D341Med (cell line): Measurements from ENCODE around the gene ITPKB.

Experiments
- DNase-seq: peaks from one replicate; pipeline ENCODE4 v3.0.0; 2012; ENCODE audit warnings: low spot score

The ITPKB gene

GRCh38 chr1:226637147-226637935 is 101.7 kb downstream of the ITPKB start:
- DNase-seq: no peak

DNA sequence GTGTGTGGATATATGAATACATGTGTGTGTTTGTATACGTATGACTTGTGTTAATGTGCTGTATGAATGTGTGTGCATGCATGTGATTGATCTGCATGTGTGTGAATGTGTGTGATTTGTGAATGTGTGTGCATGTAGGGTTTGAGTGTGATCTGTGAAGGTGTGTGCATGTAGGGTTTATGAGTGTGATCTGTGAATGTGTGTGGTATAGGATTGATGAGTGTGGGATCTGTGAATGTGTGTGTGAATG is 102.3 kb downstream of the ITPKB start:
- no peak for DNase-seq

DNA sequence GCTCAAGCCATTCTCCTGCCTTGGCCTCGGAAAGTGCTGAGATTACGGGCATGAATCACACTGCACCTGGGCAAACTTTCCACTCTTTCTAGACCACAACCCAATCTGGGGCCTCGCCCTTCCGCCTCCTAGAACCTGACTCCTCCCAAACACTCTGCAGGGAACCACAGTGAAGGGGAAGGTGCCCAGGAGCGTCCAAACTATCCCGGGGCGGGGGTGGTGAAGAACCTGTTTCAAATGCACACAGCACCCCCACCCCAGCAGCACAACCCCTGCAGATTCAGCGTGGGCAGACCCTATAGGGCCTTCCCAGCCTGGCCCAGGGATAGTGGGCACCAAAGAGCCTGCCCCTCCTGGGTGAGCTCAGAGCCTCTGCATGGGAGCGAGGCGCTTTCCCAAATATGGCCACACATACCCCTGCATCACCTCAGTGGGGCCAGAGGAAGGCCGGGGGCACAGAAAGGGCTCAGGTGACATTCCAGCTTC is 103.6 kb downstream of the ITPKB start:
- no peak for DNase-seq

DNA sequence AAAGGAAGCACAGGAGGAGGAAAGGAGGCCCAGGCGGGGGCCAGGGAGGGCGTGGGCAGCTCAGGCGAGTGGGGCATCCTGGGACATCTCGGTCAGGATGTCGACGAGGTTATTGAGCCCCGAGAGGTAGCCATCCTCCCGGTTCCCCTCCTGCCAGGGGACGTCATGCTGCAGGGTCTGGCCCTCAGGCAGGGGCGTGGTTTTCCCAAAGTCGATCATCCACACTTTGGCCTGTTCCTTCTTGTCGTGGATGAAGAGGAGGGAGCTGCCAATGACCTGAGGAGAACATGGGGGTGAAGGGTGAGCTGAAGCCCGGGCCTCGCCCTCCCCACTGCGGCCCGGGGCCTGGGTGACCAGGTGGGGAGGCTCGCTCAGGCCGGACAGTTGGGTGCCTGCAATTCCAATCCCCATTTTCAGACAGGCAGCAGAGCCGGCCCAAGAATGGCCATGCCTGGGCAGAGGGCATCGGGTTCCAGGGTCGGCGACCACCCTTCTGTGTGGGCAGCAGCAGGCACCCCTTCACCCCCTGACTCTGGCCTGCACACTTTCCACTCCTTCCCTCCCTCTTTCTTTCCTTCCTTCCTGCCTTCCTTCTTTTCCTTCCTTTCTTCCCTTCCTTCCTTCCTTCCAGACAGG is 104.4 kb downstream of the ITPKB start:
- DNase-seq: no peak

DNA sequence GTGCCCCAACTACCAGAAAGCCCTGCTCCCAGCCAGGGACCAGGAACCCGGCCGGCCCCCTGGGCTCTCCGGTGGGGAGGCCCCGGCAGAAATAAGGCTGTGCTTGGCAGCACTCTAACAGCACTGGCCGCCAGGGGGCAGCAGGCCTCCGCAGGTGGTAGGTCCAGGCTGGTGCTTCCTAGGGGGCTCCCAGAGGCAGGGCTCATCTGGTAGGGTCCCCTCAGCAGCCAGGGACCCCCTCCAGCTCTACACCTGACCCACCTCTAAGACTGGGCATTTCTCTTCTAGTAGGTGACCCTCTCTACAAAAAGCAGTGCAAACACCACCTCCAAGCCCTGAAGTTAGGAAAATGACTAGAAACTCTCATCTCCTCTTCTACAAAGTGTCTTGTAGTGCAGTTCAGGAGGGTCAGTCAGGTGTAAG is 104.9 kb downstream of the ITPKB start:
- peak; percentile 93 for DNase-seq

GRCh38 chr1:226633541-226634165 is 105.4 kb downstream of the ITPKB start:
- DNase-seq: no peak

DNA sequence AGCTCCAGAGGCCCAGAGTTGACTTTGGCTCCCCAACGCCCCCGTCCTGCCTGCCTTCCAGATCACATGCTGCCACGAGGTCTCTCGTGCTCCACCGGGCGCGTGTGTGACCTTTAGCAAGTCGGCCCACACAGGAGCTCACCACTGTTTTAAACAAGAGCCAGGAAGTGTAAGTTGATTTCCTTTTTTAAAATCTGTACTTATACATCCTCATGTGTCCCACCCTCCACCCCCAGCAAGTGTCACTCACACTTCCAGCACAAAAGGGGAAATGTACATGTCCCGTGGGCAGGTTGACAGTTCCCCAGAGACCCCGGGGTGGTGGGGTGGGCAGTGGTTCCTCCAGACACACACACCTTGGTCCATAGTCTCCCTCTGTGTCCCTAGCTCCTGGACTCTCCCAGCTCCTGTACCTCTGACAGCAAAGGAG is 106.1 kb downstream of the ITPKB start:
- no peak for DNase-seq

DNA sequence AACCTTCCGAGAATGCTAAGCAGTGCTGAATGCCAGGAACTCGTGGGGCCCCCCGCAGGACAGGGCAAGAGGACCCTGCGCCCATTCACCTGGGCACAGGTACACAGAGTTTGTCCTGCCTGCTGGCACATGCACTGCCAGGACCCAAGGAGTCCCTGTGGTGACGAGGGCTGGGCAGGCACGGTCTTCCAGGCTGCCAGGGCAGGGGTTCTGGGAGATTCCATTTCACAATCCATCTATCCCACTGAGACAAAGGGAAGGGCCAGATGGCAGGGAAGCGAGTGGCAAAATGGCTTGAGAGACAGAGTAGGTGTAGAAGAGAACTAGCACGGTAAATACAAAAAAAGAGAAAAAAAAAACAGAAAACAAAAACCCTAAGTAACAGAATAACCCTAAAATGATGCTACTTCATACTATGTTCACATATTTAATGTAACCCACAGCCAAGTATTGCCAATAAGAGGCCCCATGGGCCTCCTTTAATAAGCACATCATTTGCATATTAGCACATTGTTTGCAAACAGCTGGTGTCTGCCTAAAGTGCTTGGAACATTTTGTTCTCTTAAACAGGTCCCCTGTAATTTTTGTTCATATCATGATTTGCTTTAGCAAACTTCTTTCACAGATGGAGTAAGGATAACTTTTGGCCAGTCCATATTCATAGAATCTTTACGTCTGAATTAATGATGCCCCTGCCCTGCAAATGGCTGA is 106.8 kb downstream of the ITPKB start:
- no peak for DNase-seq

DNA sequence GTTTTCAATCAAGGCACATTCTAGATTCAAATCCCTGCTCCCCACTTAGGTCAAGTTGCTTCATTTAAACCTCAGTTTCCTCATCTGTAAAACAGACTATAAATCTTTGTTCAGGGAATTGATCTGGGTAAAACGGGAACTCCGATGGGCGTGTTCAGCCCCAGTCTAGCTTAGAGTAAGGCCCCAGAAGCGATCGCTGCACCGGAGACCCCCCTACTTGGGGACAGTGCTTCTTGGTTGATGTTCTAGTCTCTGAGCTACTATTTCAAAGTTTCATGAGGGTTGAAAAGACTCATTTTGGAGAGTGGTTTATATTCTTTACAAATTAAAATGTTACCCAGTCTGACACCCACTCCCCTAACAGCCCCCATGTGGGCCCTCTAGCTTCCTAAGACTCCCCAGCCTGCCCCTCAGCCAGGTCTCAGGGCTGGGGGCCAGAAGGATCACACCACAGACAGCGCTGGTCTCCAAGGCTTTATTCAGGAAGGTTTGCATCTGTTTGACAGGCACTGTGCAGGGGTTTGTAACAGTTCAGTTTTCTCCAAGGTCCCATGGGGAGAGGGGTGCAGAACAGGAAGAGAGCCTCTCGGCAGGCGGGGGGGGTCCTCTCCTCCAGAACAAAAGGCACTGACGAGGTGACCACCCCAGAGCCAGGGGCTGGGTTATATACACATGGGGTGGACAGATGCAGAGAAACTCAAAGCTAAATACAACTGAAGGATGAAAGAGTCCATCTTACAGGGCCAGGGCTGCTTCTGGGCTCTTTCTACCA is 107.7 kb downstream of the ITPKB start:
- no peak for DNase-seq

GRCh38 chr1:226630592-226630991 is 108.5 kb downstream of the ITPKB start:
- no peak for DNase-seq

- no peak for DNase-seq
Measured at GRCh38 chr1:226629896-226630550, 109.1 kb downstream of the ITPKB start.

DNA sequence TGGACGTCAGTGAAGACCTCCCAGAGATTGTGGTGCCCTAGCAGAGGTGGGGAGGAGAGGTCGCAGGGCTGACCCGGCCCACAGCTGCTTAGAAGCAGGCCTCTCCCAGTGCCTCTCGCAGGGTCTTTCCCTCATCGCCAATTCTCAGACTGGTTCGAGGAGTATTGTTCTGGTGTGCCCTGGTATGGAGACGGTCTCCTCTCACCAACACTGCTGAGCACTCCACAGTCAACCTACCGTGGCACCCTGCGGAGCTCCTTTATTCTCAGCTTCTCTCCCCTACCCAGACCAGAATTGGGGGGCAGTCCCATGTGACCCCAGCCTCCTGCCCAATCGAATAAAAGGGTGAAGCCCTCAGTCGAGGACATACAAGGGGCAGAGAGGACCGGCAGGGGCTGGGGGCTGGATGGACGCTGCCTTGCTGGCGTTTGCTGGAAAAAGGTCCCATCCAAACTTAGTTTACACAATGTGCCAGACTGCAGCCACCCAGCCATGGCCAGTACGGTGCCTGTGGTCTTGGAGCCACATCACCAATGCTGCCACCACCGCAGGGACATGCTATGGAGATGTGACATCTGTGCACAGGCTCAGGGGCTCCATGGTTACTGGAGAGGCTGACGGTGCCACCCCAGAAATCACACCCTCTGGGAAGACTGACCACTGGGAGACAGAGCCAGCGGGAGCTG is 109.7 kb downstream of the ITPKB start:
- no peak for DNase-seq

GRCh38 chr1:226628612-226629155 is 110.4 kb downstream of the ITPKB start:
- no peak for DNase-seq

GRCh38 chr1:226627924-226628611 is 111.0 kb downstream of the ITPKB start:
- no peak for DNase-seq

- no peak for DNase-seq
Measured at GRCh38 chr1:226627050-226627755, 111.9 kb downstream of the ITPKB start.

- peak; percentile 87 for DNase-seq
Measured at GRCh38 chr1:226626577-226626956, 112.5 kb downstream of the ITPKB start.

DNA sequence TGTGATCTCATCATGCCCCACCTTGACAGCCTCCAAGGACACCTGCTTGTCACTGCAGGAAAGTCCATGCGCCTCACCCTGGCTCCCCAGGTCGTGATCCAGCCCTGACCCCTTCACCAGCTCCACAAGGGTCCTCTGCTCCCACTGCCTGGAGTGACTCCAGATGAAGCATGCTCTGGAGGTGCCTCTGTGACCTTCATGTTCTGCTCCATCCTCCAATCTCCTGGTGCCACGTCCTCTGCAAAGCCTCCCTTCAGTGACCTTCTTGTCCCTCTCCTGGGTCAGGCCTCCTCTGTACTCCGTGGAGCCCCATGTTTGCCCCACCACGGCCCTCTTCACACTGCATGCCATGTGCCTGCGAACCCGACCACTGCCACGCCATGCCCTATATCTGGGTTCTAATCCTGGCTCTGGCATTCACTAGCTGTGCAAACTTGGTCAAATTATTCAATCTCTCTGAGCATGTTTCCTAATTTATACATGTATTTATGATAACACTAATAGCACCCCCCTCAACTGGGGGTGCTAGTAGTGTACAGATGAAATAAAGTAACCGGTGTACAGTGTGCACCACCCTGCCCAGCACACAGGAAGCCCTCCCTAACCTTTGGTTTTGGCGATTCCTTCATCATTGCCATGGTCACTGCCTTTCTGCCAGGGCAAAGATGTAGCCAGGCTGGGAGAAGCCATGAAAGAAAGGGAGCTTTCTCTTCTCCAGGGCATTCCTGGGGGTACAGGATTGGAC is 113.1 kb downstream of the ITPKB start:
- no peak for DNase-seq

- DNase-seq: no peak
Measured at GRCh38 chr1:226625326-226625725, 113.8 kb downstream of the ITPKB start.

GRCh38 chr1:226624526-226624925 is 114.6 kb downstream of the ITPKB start:
- DNase-seq: no peak
